Fibroblast of lung (primary cell): ENCODE results near the gene RELA. TPM values are rescaled to one million over a fixed set of nuclear protein-coding genes. Genes with fewer than 3 reads are reported as not detected.

Experiments used
- DNase-seq, 2 donors: peaks; one replicate each; pipeline versions ENCODE4 v3.0.0 to v3.0.0-alpha.2; 2010; ENCODE audit warnings: low read depth in 2 of 2
- H2AFZ ChIP-seq: 2 replicates; pipeline ENCODE4 v1.5.1; 2012; ENCODE audit warnings: low read length, control low read depth, inconsistent platforms
- H3K27ac ChIP-seq: 2 replicates; pipeline ENCODE4 v1.5.1; 2011; ENCODE audit warnings: low read length, control low read depth; ENCODE audit not compliant: insufficient read depth
- H3K27me3 ChIP-seq: 2 replicates; pipeline ENCODE4 v1.5.1; 2011; ENCODE audit warnings: mild to moderate bottlenecking, low read length; ENCODE audit not compliant: control insufficient read depth, insufficient read depth
- H3K36me3 ChIP-seq: 2 replicates; pipeline ENCODE4 v1.5.1; 2011; ENCODE audit warnings: low read length; ENCODE audit not compliant: control insufficient read depth, insufficient read depth
- H3K4me1 ChIP-seq: 2 replicates; pipeline ENCODE4 v1.5.1; 2011; ENCODE audit warnings: low read length; ENCODE audit not compliant: control insufficient read depth, insufficient read depth; ENCODE audit errors: extremely low read depth
- H3K4me2 ChIP-seq: 2 replicates; pipeline ENCODE4 v1.5.1; 2011; ENCODE audit warnings: low read length, control low read depth; ENCODE audit not compliant: insufficient read depth; ENCODE audit errors: extremely low read depth
- H3K4me3 ChIP-seq, 4 experiments: fragments of 200-600 bp in 1 of 4; sonication (generic) in 1 of 4; replicated peaks in 1 of 4; 2 replicates each; pipeline ENCODE4 v1.5.1; 2011 to 2016; ENCODE audit warnings: low read length in 4 of 4, low read depth in 3 of 4, mild to moderate bottlenecking in 3 of 4, control low read depth in 2 of 4, inconsistent platforms in 1 of 4, mixed read lengths in 1 of 4; ENCODE audit not compliant: insufficient read depth in 1 of 4; ENCODE audit errors: control extremely low read depth in 1 of 4
- H3K79me2 ChIP-seq: 2 replicates; pipeline ENCODE4 v1.5.1; 2012; ENCODE audit warnings: mild to moderate bottlenecking, low read length, inconsistent platforms; ENCODE audit not compliant: control insufficient read depth, insufficient read depth
- H3K9ac ChIP-seq: 2 replicates; pipeline ENCODE4 v1.5.1; 2011; ENCODE audit warnings: mild to moderate bottlenecking, low read length, control low read depth; ENCODE audit not compliant: insufficient read depth
- H3K9me3 ChIP-seq: 2 replicates; pipeline ENCODE4 v1.5.1; 2012; ENCODE audit warnings: low read depth, low read length; ENCODE audit not compliant: control insufficient read depth, insufficient read depth
- H4K20me1 ChIP-seq: 2 replicates; pipeline ENCODE4 v1.5.1; 2011; ENCODE audit warnings: low read length; ENCODE audit not compliant: control insufficient read depth, insufficient read depth; ENCODE audit errors: extremely low read depth
- CTCF ChIP-seq, 2 donors: IDR thresholded peaks in 1 of 2; conservative IDR thresholded peaks in 1 of 2; 1 replicate in 1 of 2; 2 replicates in 1 of 2; pipeline ENCODE4 v1.5.1; 2011 to 2012; ENCODE audit warnings: low read length in 2 of 2, control low read depth in 1 of 2, inconsistent platforms in 1 of 2, low read depth in 1 of 2, mild to moderate bottlenecking in 1 of 2
- EZH2 ChIP-seq: IDR thresholded peaks from 2 replicates; pipeline ENCODE4 v1.5.1; 2012; ENCODE audit warnings: low read length, control low read depth, mild to moderate bottlenecking; ENCODE audit errors: missing control alignments
- polyA plus RNA-seq, 2 donors: library from polyadenylated mRNA; depleted of rRNA in 1 of 2; stranded (reverse) in 1 of 2; unstranded in 1 of 2; fragments of >200 nt; gene quantifications; 2 replicates each; pipeline ENCODE4 v1.2.1, GENCODE V29; 2011 to 2012; ENCODE audit warnings: missing spikeins in 1 of 2
- total RNA-seq: library from RNA; depleted of rRNA; stranded (reverse); fragments of >200 nt; gene quantifications from 2 replicates; pipeline ENCODE4 v1.2.1, GENCODE V29; 2014

RELA gene
- total and polyA plus RNA-seq, 2 donors (not counting 1 experiment from before 2014, with no cell fraction given): 15.7 to 23.0 TPM

DNA sequence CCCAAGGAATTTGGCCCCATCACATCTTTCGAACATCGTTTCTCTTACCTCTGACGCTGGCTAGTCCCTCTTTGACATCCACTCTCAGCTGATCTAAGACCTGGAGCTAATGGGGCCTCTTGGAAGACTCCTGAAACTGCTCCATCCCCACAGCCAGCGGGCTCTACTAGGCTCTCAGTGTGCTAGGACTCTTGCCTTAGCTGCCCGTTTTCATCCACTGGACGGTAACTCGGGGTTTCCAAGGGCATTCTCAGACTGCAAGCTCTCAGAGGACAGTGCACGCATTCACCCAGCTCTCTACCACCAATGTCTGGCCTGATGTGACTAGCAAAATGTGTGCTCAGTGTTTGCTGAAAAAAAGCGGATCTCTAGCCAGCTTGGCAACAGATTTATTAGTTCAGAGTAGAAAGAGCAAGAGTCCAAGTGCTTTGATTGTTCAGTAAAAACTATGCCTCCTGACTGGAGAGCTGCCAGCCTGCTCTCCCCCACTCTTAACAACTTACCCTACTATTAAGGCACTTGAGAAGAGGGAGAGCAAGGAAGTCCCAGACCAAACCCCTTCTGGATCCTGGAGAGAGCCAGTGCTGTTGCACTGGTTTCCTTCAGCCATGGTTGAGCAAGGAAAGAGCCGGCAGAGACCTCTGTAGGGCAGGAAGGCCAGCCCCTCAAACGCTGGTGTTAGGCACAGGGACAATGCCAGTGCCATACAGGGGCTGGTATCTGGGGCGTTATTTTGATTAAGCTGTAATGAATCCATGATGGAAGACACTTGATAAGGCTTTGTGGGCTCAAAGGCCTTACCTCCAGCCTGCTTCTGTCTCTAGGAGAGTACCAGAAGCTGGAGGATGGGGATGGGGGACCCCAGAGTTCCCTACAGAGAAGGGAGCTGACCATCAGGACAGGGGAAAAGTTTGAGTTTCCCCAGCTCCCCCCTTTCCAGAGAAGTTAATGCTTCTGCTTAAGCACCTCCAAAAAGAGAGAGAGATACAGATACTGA, 9.2 kb downstream of the RELA start:
- Histone ChIP-seq H3K79me2 (peaks cover 2% of the 10 kb centered on the region), H3K27me3 (no peaks in the 10 kb centered on the region), H3K4me3 (peak overlapping the region in 3 of 4 experiments; percentile 37 to 56 (median 40)), H3K4me1 (peaks cover 26% of the 10 kb centered on the region), H4K20me1 (no peaks in the 10 kb centered on the region), H3K9ac (peak overlapping the region; percentile 82), H3K27ac (peak overlapping the region; percentile 95), H3K9me3 (no peaks in the 10 kb centered on the region), H3K36me3 (peaks cover 43% of the 10 kb centered on the region), H2AFZ (peak overlapping the region; percentile 35), H3K4me2 (peak overlapping the region; percentile 81)
- peak in 1 of 2 donors; percentile 23 for DNase-seq
- TF ChIP-seq EZH2: no peak
- TF ChIP-seq CTCF (conservative IDR thresholded peaks at IDR 0.05 in 1 of 2, IDR thresholded peaks at IDR 0.05 in 1 of 2; ENCODE audit: low read depth in 1 of 2, low read length in 2 of 2): no peak

- peak overlapping the region; percentile 85 for H3K4me2 ChIP-seq
- no peaks in the 10 kb centered on the region for H3K27me3 ChIP-seq
- no peaks in the 10 kb centered on the region for H3K79me2 ChIP-seq
- peak overlapping the region; percentile 95 for H3K27ac ChIP-seq
- peak overlapping the region; percentile 53 for H2AFZ ChIP-seq
- peak; percentile 90 to 95 for DNase-seq
- H3K4me3 ChIP-seq: peak overlapping the region; percentile 37 to 56 (median 46)
- no peaks in the 10 kb centered on the region for H3K9me3 ChIP-seq
- peaks cover 36% of the 10 kb centered on the region for H3K36me3 ChIP-seq
- no peaks in the 10 kb centered on the region for H4K20me1 ChIP-seq
- TF ChIP-seq EZH2: no peak
- peak overlapping the region; percentile 82 for H3K9ac ChIP-seq
- peaks cover 26% of the 10 kb centered on the region for H3K4me1 ChIP-seq
Observed at GRCh38 chr11:65652511-65653228, 10.0 kb downstream of the RELA start.

GRCh38 chr11:65651589-65652510, 10.9 kb downstream of the RELA start:
- Histone ChIP-seq H3K4me3 (peak overlapping the region; percentile 37 to 56 (median 42)), H3K79me2 (no peaks in the 10 kb centered on the region), H3K9ac (peak overlapping the region; percentile 82), H3K4me2 (peak overlapping the region; percentile 85), H3K27me3 (no peaks in the 10 kb centered on the region), H3K27ac (peak overlapping the region; percentile 95), H3K36me3 (peaks cover 35% of the 10 kb centered on the region), H4K20me1 (no peaks in the 10 kb centered on the region), H2AFZ (no peak overlapping the region), H3K9me3 (no peaks in the 10 kb centered on the region), H3K4me1 (peaks cover 26% of the 10 kb centered on the region)
- TF ChIP-seq CTCF (conservative IDR thresholded peaks at IDR 0.05 in 1 of 2, IDR thresholded peaks at IDR 0.05 in 1 of 2; ENCODE audit: low read depth in 1 of 2, low read length in 2 of 2): no peak
- peak; percentile 39 to 83 for DNase-seq
